ENCODE measurements around the gene PSD2.

PSD2 gene
- total RNA-seq: 0 to 0.36 (median 0.08) reads per million in 4 donors

DNA sequence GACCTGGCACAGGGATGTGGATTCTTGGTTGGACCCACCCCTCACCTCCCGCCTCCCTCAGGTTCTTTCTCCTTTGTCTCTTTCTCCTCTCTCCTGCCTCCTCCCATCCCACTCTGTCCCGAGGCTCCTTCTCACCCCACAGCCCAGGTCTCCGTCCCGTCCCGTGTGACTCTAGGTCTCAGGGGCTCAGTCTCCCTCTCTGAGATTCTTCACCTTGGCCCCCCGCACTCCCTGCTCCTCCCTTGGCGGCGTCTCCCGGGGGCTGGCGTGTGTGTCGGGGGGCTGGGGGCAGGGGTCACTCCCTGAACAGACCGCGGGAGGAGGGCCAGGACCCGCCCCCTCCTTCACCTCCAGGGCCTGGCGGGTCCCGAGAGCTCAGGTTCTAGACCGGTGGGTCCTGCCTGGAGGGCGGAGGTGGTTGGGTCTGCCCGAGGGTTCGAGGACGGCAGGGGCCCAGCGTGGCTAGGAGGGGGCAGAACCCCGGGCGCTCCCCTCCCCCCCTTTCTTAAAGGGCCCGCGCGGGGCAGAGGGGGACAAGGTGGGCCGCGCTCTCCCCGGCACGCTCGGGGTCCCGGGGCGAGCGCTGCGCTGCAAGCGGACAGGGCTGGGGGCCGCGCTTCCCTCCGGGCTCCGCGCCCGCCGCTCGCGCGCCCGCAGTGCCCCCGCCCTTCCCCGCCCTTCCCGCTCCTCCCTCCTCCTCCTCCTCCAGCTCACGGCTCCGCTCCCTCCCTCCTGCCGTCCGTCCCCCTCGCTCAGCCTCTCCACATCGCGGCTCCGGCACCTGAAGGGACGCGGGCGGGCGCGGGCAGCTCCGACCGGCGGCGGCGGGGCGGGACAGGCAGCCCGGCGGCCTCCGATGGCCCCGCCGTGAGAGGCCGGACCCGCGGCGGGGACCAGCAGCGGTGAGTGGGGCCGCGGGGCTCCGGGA, at the start of gene PSD2:
Gene PSD2 (plus strand): TSS at position 735 of the 928 bp plus-strand sequence. CDS start 13,633 bp downstream, outside the sequence.
- peak in 1 of 5 donors; percentile 10 for DNase-seq

DNA sequence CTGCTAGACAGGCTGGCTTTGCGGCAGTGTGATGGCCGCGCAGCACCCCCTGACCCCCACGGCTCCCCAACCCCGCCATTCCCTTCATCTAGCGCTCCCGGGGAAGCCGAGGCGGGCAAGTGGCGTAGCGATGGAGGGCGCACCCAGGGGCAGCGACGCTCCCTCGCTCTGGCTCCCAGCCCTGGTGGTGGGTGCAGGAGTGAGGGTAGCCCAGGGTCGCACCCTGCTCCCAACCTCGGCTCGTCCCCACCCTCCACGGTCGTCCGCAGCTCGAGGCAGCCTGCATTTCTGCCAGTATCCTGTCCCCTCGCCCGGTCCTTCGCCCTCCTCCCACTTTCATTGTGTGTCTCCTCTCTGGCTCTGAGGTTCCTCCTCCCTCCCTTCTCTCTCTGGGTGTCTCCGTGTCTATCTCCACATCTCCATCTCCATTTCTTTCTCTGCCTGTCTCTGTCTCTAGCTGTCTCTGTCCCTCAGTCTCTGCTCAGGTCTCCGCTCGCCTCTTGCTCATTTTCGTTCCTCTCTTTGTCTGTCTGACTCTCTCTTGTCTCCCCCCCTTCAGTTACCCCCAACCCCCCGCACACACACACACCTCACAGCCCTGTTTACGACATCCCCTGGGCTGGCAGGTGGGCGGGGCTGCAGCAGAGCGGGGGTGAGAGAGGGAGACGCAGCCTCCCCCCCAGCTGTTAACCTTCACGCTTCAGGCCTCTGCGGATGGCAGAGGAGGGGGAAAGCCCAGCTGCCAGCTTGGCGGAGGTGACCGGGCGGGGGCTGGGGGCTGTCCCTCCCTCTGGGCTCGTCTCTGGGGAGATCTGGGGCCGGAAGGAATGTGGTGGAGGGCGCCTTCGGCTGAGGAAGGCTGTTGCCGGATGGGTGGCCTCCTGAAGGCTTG, 48.7 kb upstream of the PSD2 start:
- peak; percentile 25 to 57 (median 38) for DNase-seq

DNA sequence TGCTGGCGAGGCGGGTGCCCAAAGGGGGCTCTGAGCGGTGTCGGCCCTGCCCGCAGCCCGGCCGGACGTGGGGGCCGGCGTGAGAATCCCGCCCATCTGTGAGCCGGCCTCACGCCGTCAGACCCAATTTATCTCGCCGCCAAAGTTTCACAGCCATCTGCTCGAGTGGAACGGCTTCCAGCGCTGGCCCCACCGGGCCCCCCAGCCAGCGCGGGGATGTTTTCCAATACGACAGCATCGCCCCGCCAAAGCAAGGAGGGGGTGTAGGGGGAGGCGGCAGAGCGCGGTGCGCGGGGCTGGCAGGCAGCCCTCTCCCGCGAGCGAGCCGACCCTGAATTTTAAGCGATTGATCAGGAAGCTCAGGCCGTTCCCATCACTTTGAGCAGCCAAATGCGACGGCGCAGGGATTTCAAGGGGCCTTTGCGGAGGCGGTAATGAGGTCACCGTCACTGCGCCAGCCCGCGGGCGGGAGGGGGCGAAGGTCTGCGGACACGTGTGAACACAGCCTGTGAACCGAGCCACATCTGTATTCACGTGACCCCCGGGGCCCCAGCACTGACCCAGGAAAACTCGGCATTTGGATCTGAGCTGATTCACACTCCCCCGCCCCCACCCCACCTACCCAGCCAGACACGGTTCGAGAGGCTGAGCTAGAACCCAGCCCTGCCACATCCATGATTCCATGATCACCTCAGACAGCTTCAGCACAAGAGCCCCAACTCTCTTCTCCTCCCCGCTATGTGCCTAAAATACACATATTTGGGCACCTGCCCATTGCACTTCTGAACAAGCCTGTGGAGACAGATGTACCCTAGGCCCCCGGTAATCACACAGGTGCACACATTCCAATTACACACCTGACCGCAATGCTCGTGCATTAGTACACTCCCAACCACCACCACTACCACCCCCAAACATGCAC, 47.8 kb upstream of the PSD2 start:
- peak in 2 of 5 donors; percentile 16 to 22 for DNase-seq

DNA sequence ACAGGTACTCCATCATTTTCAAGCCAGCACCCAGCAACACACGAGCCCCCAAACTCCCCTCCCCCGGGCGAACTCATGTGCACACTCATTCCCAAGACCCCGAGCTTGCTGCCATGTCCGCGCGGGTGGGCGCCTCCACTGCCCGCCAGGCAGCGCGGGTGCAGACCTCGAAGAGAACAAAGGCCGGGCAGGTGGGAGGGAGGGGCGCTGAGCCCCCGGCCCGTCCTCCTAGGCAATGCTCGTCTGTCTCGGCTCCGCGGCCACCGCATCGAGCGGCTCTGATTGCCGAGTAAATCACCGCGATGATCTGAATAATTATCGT, 47.1 kb upstream of the PSD2 start:
- DNase-seq: no peak

DNA sequence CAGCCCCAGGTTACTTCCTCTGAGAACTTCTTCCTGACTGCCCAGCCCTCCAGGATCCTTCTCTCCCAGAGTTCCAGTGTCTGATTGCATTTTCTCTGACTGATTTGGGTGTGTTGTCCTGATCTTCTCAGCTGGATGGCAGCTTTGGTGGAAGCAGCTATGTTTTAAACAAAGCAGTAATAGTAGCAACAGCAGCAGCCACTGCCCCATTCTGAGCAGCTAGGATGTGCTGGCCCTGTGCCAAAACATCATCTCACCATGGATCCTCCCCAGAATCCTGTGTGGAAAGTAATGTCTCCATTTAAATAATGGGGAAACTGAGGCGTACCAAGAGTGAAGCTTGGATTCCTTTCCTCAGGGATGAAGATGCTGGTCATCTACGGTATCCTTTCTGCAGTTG, 46.4 kb upstream of the PSD2 start:
- DNase-seq: no peak

DNA sequence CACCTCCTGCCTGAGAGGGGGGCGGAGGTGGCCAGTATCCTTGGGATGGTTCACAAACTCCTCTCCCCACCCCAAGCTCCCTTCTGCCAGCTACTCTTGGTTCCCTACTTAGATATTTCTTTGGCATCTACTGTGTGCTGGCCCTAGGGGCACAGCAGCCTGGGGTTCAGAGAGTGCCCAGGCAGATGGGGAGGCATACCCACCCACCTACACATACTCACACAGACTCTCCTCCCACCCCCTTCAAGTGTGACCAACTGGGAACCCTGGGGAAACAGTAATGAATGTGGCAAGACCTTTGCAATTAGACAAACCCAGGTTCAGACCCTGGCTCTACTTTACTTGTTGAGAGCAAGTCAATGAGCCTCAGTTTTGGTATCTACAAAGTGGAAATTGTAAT, 44.4 kb upstream of the PSD2 start:
- DNase-seq: no peak

DNA sequence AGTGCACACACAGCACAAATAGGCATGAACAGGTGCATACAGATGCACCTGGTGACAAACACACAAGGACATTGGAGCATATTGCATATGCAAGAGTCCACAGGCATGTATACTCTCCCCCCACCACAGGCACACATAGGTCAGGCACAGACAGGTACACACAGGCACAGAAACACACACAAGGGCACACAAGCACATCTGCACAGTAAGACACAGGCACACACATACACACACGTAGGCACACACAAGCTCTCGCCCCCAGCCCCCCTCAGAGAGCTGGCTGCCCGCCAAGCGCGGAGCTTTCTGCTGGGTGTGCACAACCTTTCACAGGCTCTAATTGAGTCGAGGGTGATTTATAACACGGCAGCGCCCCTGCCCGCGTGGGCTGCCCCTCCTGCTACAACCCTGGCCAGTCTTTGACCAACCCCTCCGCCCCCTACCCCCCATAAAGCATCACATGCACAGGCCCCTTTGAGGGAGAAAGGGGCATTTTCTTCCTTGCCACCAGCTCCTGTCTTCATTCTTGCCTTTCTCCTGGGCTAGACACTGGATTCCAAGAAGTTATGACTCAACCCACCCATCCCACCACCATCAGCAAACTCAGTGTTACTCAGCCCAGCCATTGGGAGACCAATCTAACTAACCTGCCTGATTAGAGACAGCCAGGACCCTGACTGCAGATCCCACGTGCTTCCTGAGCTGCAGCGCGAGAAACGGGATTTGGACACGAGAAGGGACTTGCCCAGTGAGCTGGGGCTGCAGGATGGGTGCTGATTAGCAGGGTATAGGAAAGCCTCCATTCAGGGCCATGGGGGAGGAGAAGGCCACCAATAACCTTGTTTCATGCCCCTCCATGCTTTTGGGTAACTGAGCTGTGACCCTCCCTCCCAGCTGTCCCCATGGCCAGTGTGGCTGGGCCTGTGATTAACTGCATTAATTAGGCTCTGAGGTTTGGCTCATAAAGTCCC, 42.8 kb upstream of the PSD2 start:
- no peak for DNase-seq

DNA sequence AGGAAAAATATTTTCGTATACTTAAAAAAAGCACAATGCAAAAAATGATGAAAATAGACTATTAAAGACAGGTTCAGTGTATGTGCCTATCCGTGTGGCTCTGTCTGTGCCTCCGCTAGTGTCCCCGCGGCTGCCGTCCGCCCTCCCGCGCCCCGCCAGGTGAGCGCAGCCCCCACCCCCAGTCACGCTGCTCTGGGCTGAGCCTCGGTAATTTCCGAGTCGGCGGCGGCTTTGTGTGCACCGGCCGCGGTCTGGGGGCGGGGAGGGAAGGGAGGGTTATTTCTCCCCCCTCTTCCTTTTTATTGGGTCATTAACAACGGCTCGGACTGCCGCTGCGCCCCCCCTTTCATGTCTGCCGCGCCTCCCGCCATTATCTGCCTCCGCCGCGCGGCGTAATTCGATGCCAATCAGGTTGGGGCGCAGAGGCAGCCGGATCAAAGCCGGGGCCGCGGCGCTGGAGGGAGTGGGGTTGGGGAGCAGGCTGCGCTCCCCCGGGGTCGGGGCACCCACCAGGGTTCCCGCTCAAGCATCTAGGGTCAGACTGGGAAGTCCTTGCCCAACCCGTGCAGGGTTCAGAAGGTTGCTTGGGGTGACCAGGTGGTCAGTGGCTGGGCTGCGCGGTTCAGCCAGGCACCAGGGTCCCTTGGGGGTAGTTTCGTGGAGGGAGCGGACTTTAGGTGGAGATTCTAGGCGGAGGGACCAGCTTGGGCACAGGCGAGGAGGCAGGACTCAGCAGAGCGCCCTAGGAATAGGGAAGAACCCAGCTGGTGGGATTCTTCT, 39.5 kb upstream of the PSD2 start:
- no peak for DNase-seq

DNA sequence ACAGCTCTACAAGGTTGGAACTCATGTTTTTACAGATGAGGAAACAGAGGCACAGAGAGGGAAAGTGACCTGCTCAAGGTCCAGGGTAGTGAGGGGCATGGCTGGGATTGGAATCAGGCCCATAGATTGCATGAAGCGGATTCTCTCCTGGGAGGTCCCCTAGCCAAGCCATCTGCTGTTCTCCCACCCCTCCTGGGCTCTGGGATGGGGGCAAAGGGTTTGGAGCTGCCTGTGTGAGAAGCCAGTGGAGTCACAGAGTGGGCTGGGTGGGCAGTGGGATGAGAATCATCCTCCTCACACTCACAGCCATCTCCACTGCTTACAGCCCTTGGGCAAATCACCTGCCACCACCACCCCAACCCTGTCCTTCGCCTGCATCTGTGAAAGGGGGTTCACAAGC, 38.6 kb upstream of the PSD2 start:
- DNase-seq: no peak

DNA sequence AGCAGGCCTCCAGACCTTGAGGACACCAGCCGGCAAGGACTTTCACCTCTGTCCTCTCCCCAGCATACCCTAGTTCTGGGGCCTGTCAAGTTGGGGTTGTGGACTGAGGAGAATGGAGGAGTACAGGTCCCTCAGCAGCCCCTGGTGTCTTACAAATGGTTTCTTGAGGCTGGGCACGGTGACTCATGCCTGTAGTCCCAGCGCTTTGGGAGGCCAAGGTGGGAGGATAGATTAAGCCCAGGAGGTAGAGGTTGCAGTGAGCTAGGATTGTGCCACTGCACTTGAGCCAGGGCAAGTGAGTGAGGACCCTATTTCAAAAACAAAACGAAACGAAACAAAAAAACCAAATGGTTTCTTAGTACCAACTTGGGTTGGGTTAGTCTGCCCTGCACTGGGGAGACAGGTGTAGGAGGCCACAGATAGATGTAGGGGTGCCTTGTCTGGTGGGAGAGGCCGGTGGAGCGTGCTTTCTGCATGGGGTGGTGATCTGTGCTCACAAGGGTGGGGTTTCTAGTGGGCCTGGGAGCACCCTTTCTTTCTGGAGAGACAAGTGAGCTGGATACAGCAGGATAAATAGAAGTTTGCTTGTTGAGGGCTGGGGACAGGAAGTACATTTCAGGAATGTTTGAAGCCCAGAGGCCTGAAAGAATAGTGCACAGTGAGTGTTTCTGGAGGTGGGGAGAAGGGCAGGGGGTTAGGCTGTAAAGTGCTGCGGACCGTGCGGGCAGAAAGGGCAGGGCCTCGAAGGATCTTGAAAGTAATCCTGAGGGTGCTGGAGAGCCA, 37.7 kb upstream of the PSD2 start:
- no peak for DNase-seq

DNA sequence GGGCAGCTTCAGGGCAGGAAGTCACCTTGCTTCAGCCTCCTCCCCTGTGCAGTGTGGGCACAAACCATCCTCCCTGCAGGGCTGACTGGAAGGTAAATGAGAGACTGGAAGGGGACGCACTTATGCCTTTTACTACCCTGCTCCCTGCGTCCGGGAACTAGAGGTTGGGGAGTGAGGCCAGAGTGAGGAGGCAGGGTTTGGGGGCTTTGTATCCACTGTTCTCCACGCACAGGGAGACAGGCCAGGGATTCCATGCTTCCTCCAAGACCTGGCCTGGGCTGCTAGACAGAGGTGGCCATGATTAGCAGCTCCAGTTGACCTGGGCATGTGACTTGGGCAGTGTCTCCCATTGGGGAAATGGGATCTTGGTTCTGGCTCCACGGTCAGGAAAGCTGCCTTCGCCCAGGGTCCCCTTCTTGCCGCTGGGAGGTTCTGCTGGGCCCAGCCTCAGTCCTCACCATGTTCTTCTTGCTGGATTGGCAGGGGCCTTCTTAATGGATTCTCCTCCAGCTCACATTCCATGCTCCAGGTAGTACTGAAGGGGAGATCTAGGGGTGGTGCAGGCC, 37.0 kb upstream of the PSD2 start:
- no peak for DNase-seq

DNA sequence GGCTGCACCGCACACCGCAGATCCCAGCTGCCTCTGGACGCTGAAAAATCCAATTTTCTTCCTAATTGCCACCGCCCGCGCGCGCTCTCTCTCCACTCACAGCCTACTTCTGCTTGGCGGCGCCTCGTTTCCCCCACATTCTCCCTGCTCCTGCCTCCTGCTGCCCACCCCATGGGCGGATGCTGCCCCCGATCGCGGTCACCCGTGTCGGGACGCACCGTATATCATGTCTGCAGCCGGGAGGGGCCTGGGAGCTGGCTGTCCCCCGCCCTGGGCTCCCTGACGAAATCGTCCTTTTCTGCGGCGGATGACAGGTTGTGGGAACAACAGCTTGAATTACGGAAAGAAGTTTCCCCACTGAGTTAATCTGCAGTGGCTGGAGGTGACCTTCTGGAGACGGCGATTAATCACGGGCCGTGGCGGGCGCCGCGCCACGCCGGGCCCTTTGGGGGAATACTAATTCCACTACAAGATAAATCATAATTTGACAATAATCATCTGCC, 36.3 kb upstream of the PSD2 start:
- DNase-seq: no peak

DNA sequence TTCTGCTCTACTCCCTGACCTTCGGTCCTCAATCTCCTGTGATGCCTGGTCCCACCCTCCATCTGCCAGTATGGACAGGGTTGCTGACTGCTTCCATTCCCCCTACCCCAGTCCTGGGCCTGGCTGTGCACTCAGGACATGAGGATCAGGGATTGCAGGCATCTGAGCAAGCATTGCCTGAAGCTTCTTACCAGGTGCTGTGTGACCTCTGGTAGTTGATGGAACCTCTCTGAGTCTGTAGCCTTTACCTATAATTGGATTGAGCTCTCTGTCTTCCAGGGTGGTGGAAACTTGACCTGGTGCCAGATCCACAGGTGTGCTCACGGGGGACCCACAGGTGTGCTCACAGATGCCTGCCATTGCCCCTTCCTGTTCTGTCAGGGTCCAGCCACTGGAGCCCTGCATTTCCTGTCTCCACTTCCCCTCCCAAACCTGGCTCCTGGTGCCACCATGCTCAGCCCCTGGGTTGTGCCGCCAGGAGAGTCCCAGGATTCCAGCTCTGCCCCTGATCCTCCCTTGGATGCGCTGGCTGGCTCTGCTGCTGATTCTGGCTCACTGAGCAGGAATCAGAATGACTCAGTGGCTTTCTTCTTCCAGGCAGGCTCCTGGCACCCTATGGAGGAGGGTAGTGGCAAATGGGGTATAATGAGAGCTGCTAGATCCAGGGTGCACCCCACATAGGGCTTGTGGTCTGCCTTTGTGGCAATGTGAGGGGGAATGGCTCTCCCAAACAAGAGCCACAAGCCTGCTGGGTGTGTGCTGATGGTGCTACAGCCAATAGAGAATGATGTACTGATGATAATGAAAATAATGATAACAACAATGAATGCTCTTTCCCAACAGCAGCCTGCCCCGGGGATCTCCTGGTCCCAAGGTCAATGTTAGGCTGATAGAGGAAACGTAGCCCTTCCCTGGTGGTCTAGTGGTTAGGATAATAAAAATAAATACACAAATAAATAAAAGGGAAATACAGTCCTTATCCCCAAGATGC, 35.2 kb upstream of the PSD2 start:
- no peak for DNase-seq

DNA sequence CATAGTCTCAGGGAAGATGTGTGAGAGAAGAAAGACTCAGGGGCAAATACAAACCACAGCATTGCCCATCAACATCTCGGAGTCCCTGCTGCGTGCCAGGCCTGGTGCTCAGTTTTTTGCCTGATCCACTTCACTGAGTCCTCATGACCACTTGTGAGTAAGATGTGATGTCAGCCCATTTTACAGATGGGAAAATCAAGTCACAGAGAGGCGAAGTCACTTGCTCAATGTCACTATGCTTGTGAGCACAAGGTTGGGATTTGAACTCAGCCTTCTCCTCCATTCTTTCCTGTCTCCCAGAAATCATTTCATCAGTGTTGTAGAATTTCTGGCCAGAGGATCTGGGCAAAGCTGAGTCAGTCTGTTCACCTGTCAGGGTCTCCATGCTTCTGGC, 34.6 kb upstream of the PSD2 start:
- DNase-seq: no peak

DNA sequence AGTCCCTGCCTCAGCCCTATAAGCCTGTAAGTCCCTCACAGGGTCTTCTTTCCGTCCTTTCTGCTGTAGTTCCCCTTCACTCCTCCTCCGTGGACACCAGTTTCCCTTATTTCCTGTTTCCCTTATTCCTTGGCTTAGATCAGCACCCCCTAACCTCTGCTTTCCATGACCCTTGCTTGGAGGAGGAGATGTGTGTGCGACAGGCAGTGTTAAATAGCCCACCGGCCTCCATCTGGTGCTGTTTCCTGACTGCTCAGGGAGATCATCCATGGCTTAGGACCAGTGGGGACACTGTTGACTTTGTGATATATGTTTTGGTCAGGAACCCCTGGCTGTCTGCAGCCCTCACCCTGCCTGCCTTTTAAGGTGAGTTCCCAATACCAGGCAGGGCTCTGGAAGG, 34.1 kb upstream of the PSD2 start:
- no peak for DNase-seq

DNA sequence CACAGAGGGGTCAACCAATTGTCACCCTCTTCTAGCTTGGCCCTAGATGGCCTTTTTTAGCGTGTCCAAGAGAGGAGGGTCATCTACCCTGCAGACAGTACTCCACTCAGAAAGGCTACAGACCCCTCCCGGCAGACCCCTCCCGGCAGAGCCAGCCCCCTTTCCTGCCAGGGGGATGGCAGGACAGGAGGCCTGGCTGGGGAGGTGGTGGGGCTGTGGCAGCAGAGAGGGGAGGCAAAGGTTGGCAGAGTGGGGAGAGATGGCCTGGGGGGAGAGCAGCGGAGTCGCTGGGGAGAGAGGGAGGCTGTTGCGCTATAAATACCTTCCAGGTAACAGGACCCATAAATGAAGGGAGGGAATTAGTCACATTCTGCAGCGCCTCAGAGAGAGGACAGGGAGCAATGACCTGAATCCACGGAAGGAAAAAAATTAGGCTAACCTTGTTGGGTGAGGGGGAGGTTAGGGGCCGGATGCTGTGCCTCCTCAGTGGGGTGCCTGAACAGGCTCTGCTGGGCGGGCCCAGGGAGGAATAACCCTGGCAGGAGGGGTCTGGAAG, 32.9 kb upstream of the PSD2 start:
- no peak for DNase-seq

DNA sequence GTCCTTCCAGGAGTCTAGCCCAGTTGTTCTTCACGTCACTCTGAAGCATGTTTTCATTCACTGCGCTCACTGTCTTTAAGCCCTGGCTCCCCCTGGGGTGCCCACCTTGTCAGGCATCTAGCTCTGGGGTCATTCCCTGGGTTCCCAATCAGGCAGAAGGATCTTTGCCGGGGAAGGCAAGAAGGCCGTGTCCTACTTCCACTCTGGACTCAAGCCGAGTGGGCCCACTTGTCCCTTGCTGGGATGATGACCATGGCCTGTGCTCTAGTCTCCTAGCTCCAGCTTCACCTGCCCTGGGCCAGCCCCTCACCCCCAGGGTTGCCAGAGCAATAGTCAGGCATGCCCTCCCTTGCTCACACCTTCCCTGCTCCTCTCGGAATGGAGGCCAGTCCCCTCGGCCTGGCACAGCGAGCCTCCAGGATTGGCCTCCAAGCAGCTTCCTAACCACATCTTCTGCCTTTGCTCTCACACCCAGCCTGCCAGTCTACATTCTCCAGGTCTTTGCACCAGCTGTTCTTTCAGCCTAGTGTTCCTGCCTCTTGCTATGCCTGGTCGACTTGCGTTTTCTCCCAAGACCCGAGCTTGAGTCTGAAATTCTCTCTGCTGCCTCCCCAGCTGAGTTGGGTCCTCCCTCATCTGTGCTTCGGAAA, 32.2 kb upstream of the PSD2 start:
- no peak for DNase-seq
